ENCODE measurements around the gene FOXE1.

FOXE1 gene

GRCh38 chr9:97848215-97848479, 4.9 kb upstream of the FOXE1 start:
- no peak for TF ChIP-seq ZFX (IDR thresholded peaks at IDR 0.05; ENCODE audit: borderline replicate concordance)
- TF ChIP-seq CTCF (IDR thresholded peaks at IDR 0.05), result no peak
- H3K27ac ChIP-seq, result no peak overlapping the region

- no peak overlapping the region for H3K27ac ChIP-seq
- TF ChIP-seq CTCF (IDR thresholded peaks at IDR 0.05), result no peak
- no peak for TF ChIP-seq ZFX (IDR thresholded peaks at IDR 0.05; ENCODE audit: borderline replicate concordance)
Measured at GRCh38 chr9:97848480-97849237, 4.4 kb upstream of the FOXE1 start.

- TF ChIP-seq ZFX (IDR thresholded peaks at IDR 0.05; ENCODE audit: borderline replicate concordance) (no peak), CTCF (IDR thresholded peaks at IDR 0.05) (no peak)
- H3K27ac ChIP-seq, result no peak overlapping the region
Measured at GRCh38 chr9:97849980-97850379, 3.0 kb upstream of the FOXE1 start.

GRCh38 chr9:97850746-97851445, 2.1 kb upstream of the FOXE1 start:
- TF ChIP-seq ZFX (IDR thresholded peaks at IDR 0.05; ENCODE audit: borderline replicate concordance) (no peak), CTCF (IDR thresholded peaks at IDR 0.05) (no peak)

GRCh38 chr9:97851446-97851883, 1.6 kb upstream of the FOXE1 start:
- H3K27ac ChIP-seq, result no peak overlapping the region
- TF ChIP-seq CTCF (IDR thresholded peaks at IDR 0.05) (no peak), ZFX (IDR thresholded peaks at IDR 0.05; ENCODE audit: borderline replicate concordance) (no peak)

More at GRCh38 chr9:97850746-97851445, 2.1 kb upstream of the FOXE1 start:
- no peak overlapping the region for H3K27ac ChIP-seq

GRCh38 chr9:97852001-97852398, 1.0 kb upstream of the FOXE1 start:
- H3K27ac ChIP-seq, result no peak overlapping the region
- TF ChIP-seq CTCF (IDR thresholded peaks at IDR 0.05) (no peak), ZFX (IDR thresholded peaks at IDR 0.05; ENCODE audit: borderline replicate concordance) (no peak)

GRCh38 chr9:97852399-97853055, 499 bp upstream of the FOXE1 start:
- TF ChIP-seq ZFX (IDR thresholded peaks at IDR 0.05; ENCODE audit: borderline replicate concordance) (no peak), CTCF (IDR thresholded peaks at IDR 0.05) (no peak)
- no peak overlapping the region for H3K27ac ChIP-seq
